CD14-positive monocyte (primary cell): ENCODE measurements around the gene COL27A1. TPM values are rescaled to one million over a fixed set of nuclear protein-coding genes. Genes with fewer than 3 reads are reported as not detected.

Experiments used
- DNase-seq, 3 donors: peaks; one replicate each; pipeline ENCODE4 v3.0.0-alpha.2; 2011 to 2022
- H2AFZ ChIP-seq: 2 replicates; pipeline ENCODE4 v1.6.0; 2012; ENCODE audit warnings: mild to moderate bottlenecking, low read depth, low read length, inconsistent platforms; ENCODE audit not compliant: insufficient read depth, poor library complexity, severe bottlenecking
- H3K27ac ChIP-seq, 2 donors: 1 replicate in 1 of 2; 2 replicates in 1 of 2; pipeline ENCODE4 v1.5.1; 2012 to 2013; ENCODE audit warnings: low read length in 2 of 2, control low read depth in 1 of 2, inconsistent platforms in 1 of 2, low read depth in 1 of 2, mild to moderate bottlenecking in 1 of 2
- H3K27me3 ChIP-seq, 2 donors: one replicate each; pipeline versions ENCODE4 v1.6.0 to v1.6.1; 2011 to 2013; ENCODE audit warnings: low read length in 2 of 2; ENCODE audit not compliant: control insufficient read depth in 2 of 2, insufficient read depth in 2 of 2
- H3K36me3 ChIP-seq, 2 donors: replicated peaks in 1 of 2; 1 replicate in 1 of 2; 2 replicates in 1 of 2; pipeline versions ENCODE4 v1.5.1 to v1.6.1; 2012 to 2013; ENCODE audit warnings: low read length in 2 of 2, control low read depth in 1 of 2, inconsistent platforms in 1 of 2, mild to moderate bottlenecking in 1 of 2; ENCODE audit not compliant: insufficient read depth in 2 of 2, control insufficient read depth in 1 of 2
- H3K4me1 ChIP-seq, 2 donors: 1 replicate in 1 of 2; 2 replicates in 1 of 2; pipeline versions ENCODE4 v1.5.1 to v1.6.1; 2012 to 2013; ENCODE audit warnings: low read length in 2 of 2, control low read depth in 1 of 2, inconsistent platforms in 1 of 2, mild to moderate bottlenecking in 1 of 2, moderate library complexity in 1 of 2; ENCODE audit not compliant: insufficient read depth in 2 of 2, control insufficient read depth in 1 of 2
- H3K4me2 ChIP-seq: replicated peaks from 2 replicates; pipeline ENCODE3; 2012; ENCODE audit warnings: low read length, moderate library complexity, mild to moderate bottlenecking; ENCODE audit not compliant: poor library complexity, severe bottlenecking; ENCODE audit errors: extremely low read depth
- H3K4me3 ChIP-seq, 3 experiments: fragments of 200-600 bp in 1 of 3; sonication (generic) in 1 of 3; replicated peaks in 1 of 3; 1 replicate in 2 of 3; 2 replicates in 1 of 3; pipeline ENCODE4 v1.5.1; 2011 to 2013; ENCODE audit warnings: low read length in 3 of 3, mild to moderate bottlenecking in 3 of 3, control low read depth in 2 of 3, low read depth in 2 of 3, inconsistent platforms in 1 of 3, moderate library complexity in 1 of 3
- H3K79me2 ChIP-seq: 2 replicates; pipeline ENCODE4 v1.6.0; 2012; ENCODE audit warnings: mild to moderate bottlenecking, control low read depth, inconsistent platforms, low read length, moderate library complexity; ENCODE audit not compliant: insufficient read depth
- H3K9ac ChIP-seq: 2 replicates; pipeline ENCODE4 v1.6.0; 2017; ENCODE audit warnings: low read length, mild to moderate bottlenecking; ENCODE audit not compliant: insufficient read depth, poor library complexity, severe bottlenecking
- H3K9me3 ChIP-seq, 2 donors: replicated peaks in 1 of 2; 1 replicate in 1 of 2; 2 replicates in 1 of 2; pipeline versions ENCODE4 v1.5.1 to v1.6.1; 2012 to 2013; ENCODE audit warnings: low read length in 2 of 2, control low read depth in 1 of 2; ENCODE audit not compliant: control insufficient read depth in 1 of 2, insufficient read depth in 1 of 2
- H4K20me1 ChIP-seq: 2 replicates; pipeline ENCODE4 v1.6.0; 2012; ENCODE audit warnings: mild to moderate bottlenecking, low read length, control low read depth, moderate library complexity; ENCODE audit not compliant: insufficient read depth
- H3K27ac Mint-ChIP-seq, 7 donors: one replicate each; pipeline ENCODE4 v1.8.0; 2020; ENCODE audit warnings: mild to moderate bottlenecking in 7 of 7, mixed read lengths in 7 of 7, moderate library complexity in 6 of 7, inconsistent platforms in 2 of 7
- H3K27me3 Mint-ChIP-seq, 3 donors: one replicate each; pipeline ENCODE4 v1.8.0; 2021 to 2022; ENCODE audit warnings: low read depth in 3 of 3, mild to moderate bottlenecking in 3 of 3, mixed read lengths in 3 of 3, moderate library complexity in 3 of 3, inconsistent platforms in 1 of 3
- H3K36me3 Mint-ChIP-seq, 2 donors: one replicate each; pipeline ENCODE4 v1.8.0; 2020; ENCODE audit warnings: mixed read lengths in 2 of 2, inconsistent platforms in 1 of 2, mild to moderate bottlenecking in 1 of 2
- H3K4me1 Mint-ChIP-seq: one replicate; pipeline ENCODE4 v1.8.0; 2020; ENCODE audit warnings: mild to moderate bottlenecking, mixed read lengths
- H3K4me3 Mint-ChIP-seq, 2 donors: one replicate each; pipeline ENCODE4 v1.8.0; 2020; ENCODE audit warnings: mild to moderate bottlenecking in 2 of 2, mixed read lengths in 2 of 2, moderate library complexity in 1 of 2
- H3K9me3 Mint-ChIP-seq, 7 donors: one replicate each; pipeline ENCODE4 v1.8.0; 2020 to 2022; ENCODE audit warnings: mixed read lengths in 7 of 7, mild to moderate bottlenecking in 6 of 7, moderate library complexity in 6 of 7, inconsistent platforms in 2 of 7
- CTCF ChIP-seq: fragments of 200-600 bp; IDR thresholded peaks from one replicate; pipeline ENCODE4 v1.8.0; 2022; ENCODE audit warnings: antibody characterized with exemption, mild to moderate bottlenecking
- WGBS: methylation state at CpG from one replicate; pipeline ENCODE4 v1.1.5; 2013; ENCODE audit warnings: missing lambda C conversion rate; ENCODE audit not compliant: insufficient coverage; 5-methylcytosine and 5-hydroxymethylcytosine counted together
- intact Hi-C, 2 donors: fragments of 100-400 bp; cut with micrococcal nuclease; formaldehyde crosslinking; loops; one replicate each; pipeline versions ENCODE4 v1.15.0 to v1.15.1; 2023
- polyA plus RNA-seq, 3 donors: library from polyadenylated mRNA; depleted of rRNA in 1 of 3; unstranded in 2 of 3; stranded (reverse) in 1 of 3; fragments of 300-500 nt in 2 of 3; fragments of >200 nt in 1 of 3; fragmentation: Illumina TruSeq in 2 of 3; gene quantifications; 1 replicate in 2 of 3; 2 replicates in 1 of 3; pipeline ENCODE4 v1.2.3, GENCODE V29; 2012 to 2021

COL27A1 gene
- polyA plus RNA-seq, 3 donors: 0.03 TPM; not detected in 2

- Mint-ChIP-seq H3K27me3 (peaks cover 3 to 9% (median 5%) of the 10 kb centered on the region in 3 donors), H3K36me3 (no peaks in the 10 kb centered on the region), H3K27ac (no peak overlapping the region), H3K4me3 (no peak overlapping the region), H3K9me3 (no peaks in the 10 kb centered on the region), H3K4me1 (no peaks in the 10 kb centered on the region)
- no peak for DNase-seq
- intact Hi-C loops: no loop called here
- H3K27ac ChIP-seq: no peak overlapping the region
- TF ChIP-seq CTCF: no peak
- H3K27me3 ChIP-seq: no peaks in the 10 kb centered on the region
- H3K79me2 ChIP-seq: no peaks in the 10 kb centered on the region
- no peak overlapping the region for H3K4me2 ChIP-seq
- no peaks in the 10 kb centered on the region for H3K9me3 ChIP-seq
- no peaks in the 10 kb centered on the region for H3K36me3 ChIP-seq
- H3K9ac ChIP-seq: no peak overlapping the region
- WGBS: 76% methylated on average over 5 of the region's 8 CpGs
- H4K20me1 ChIP-seq: no peaks in the 10 kb centered on the region
- no peaks in the 10 kb centered on the region for H3K4me1 ChIP-seq
- no peak overlapping the region for H2AFZ ChIP-seq
- H3K4me3 ChIP-seq: no peak overlapping the region
These were observed 115.0 kb downstream of the COL27A1 start for GRCh38 chr9:114270120-114270975.

DNA sequence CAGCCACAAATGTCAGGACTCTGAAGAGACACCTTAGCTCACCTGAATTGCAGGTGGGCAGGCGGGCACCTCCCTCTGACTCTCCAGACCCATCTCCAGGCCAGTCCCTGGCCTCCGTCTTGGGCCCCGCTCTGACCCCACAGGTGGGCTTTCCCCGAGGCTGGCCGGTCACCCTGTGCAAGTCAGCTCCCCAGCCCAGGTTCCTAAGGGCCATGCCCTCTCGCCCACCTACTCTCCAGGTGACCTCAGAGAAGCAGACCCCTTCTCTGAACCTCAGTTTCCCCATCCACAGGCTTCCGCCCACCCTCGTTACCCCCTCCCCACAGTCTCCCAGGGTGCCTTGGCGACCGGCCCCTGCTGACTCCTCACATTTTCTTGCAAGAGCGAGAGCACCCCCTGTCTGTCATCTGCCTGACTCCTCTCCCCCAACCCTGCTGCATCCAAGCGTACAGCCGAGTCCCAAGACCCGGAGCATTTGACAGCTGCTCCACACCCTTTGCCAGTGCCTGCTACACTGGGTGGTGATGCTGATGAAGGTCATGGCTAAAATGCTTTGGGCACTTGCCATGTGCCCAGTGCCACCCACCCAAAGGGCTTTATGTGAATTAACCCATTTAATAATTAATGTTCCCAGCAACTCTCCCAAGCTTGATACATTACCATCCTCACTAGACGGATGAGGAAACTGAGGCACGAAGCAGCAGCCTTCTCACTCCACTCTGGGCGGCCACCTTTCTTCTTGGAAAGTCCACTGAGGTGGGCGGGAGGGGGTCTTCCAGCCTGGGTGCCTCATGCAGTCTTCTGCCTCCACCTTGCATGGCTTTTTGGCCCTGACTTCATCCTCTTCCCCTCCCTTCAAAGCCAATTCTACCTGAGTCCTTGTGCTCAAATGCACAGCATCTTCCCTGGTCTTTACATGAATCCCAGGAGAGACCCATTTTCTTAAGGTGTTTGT is 116.5 kb downstream of the COL27A1 start:
- Histone ChIP-seq H4K20me1 (no peaks in the 10 kb centered on the region), H3K27ac (no peak overlapping the region), H3K79me2 (no peaks in the 10 kb centered on the region), H3K4me3 (no peak overlapping the region), H3K36me3 (no peaks in the 10 kb centered on the region), H3K4me1 (no peaks in the 10 kb centered on the region), H2AFZ (no peak overlapping the region), H3K9ac (no peak overlapping the region), H3K4me2 (no peak overlapping the region), H3K27me3 (no peaks in the 10 kb centered on the region), H3K9me3 (no peaks in the 10 kb centered on the region)
- Mint-ChIP-seq H3K27me3 (peaks cover 1 to 8% (median 3%) of the 10 kb centered on the region in 3 donors), H3K4me3 (no peak overlapping the region), H3K9me3 (no peaks in the 10 kb centered on the region), H3K4me1 (no peaks in the 10 kb centered on the region), H3K27ac (peak overlapping the region in 1 of 7 donors; percentile 6), H3K36me3 (no peaks in the 10 kb centered on the region)
- intact Hi-C loops: no loop called here
- no peak for TF ChIP-seq CTCF
- DNase-seq: peak in 1 of 3 donors; percentile 35
- WGBS: 78% methylated on average over 13 of the region's 18 CpGs
